ENCODE measurements around the gene ATP9A. TPM values are rescaled to one million over a fixed set of nuclear protein-coding genes. Genes with fewer than 3 reads are reported as not detected.

Gene ATP9A
- 22.3 and 28.6 TPM in 2 replicates for total RNA-seq

GRCh38 chr20:51767867-51768758 lies at the start of gene ATP9A:
TSS of gene ATP9A (minus strand) at chr20:51768390. CDS start at chr20:51768369, 21 bp downstream.

GRCh38 chr20:51802170-51802751 lies 34.1 kb upstream of the ATP9A start, which contains the start of gene SALL4:
TSS of gene SALL4 (minus strand) at chr20:51802521. CDS start at chr20:51802408, 113 bp downstream.

Other genes starting within 250 kb of the ATP9A start
- gene NFATC2, start 225.7 kb downstream of the ATP9A start, total RNA-seq, result 0.59 and 1.1 TPM in 2 replicates
- gene SALL4, start 34.1 kb upstream of the ATP9A start, total RNA-seq, result 0.59 and 2.0 TPM in 2 replicates

Measured in smooth muscle cell of the umbilical artery (primary cell).